Heart left ventricle (tissue), 16 donors: ENCODE data around the gene PHEX. TPM values are rescaled to one million over a fixed set of nuclear protein-coding genes. Genes with fewer than 3 reads are reported as not detected.

Experiments used
- ATAC-seq, 4 donors: fragments of 200-7000 bp; cut with Tn5 transposase; one replicate each; pipeline ENCODE4 v1.9.1; 2020 to 2022; ENCODE audit warnings: moderate library complexity in 4 of 4, mild to moderate bottlenecking in 3 of 4, moderate number of reproducible peaks in 1 of 4
- DNase-seq, 5 donors: peaks; one replicate each; pipeline ENCODE4 v3.0.0-alpha.2; 2020
- H3K27ac ChIP-seq, 12 donors: fragments of 200-600 bp; sonication (generic) in 4 of 12; one replicate each; pipeline versions ENCODE4 v1.5.0 to v1.8.0; 2016 to 2022; ENCODE audit warnings: mild to moderate bottlenecking in 2 of 12
- H3K27me3 ChIP-seq, 9 donors: fragments of 200-600 bp; sonication (generic) in 2 of 9; one replicate each; pipeline versions ENCODE4 v1.5.1 to v1.8.0; 2016 to 2022; ENCODE audit warnings: mild to moderate bottlenecking in 3 of 9
- H3K36me3 ChIP-seq, 9 donors: fragments of 200-600 bp; sonication (generic) in 2 of 9; one replicate each; pipeline versions ENCODE4 v1.5.0 to v1.8.0; 2018 to 2022; ENCODE audit warnings: mild to moderate bottlenecking in 2 of 9
- H3K4me1 ChIP-seq, 12 donors: fragments of 200-600 bp; sonication (generic) in 4 of 12; one replicate each; pipeline versions ENCODE4 v1.5.0 to v1.8.0; 2016 to 2022; ENCODE audit warnings: mild to moderate bottlenecking in 3 of 12
- H3K4me3 ChIP-seq, 12 donors: fragments of 200-600 bp; sonication (generic) in 4 of 12; one replicate each; pipeline versions ENCODE4 v1.5.0 to v1.8.0; 2017 to 2022; ENCODE audit warnings: mild to moderate bottlenecking in 9 of 12, moderate library complexity in 4 of 12
- H3K9me3 ChIP-seq, 12 donors: fragments of 200-600 bp; sonication (generic) in 4 of 12; one replicate each; pipeline versions ENCODE4 v1.5.0 to v1.8.0; 2016 to 2022; ENCODE audit warnings: mild to moderate bottlenecking in 1 of 12
- POLR2A ChIP-seq, 2 donors: fragments of 450-650 bp; IDR thresholded peaks; one replicate each; pipeline ENCODE4 v1.6.1; 2017; ENCODE audit warnings: antibody characterized with exemption in 2 of 2, mild to moderate bottlenecking in 2 of 2, moderate library complexity in 2 of 2
- WGBS, 4 donors: extraction: QIAGEN DNeasy Blood & Tissue Kit in 2 of 4; methylation state at CpG; one replicate each; pipeline versions ENCODE4 v1.1.5 to v1.1.7; 2013 to 2018; 5-methylcytosine and 5-hydroxymethylcytosine counted together
- intact Hi-C, 10 donors: fragments of 100-400 bp; cut with DNase I; formaldehyde crosslinking; loops; one replicate each; pipeline versions ENCODE4 v1.11.1 to v1.14.2; 2022
- polyA plus RNA-seq, 2 donors: library from polyadenylated mRNA; stranded (reverse); fragments of 200-250 nt; gene quantifications; one replicate each; pipeline ENCODE4 v1.2.3, GENCODE V29; 2013
- total RNA-seq, 9 donors: library from RNA; depleted of rRNA in 2 of 9; stranded (reverse); fragments of >200 nt in 2 of 9; fragmentation: NEBNext Ultra II Directional in 3 of 9; extraction: Animal tissue kit (Norgen Biotek cat#: 25700) in 3 of 9; gene quantifications; one replicate each; pipeline versions ENCODE4 v1.1.0 to v1.2.4, GENCODE V29; 2016 to 2023
- TF ChIP-seq, protein P1 (sequence below), 12 donors: fragments of 200-600 bp; sonication (generic) in 4 of 12; IDR thresholded peaks; one replicate each; pipeline versions ENCODE4 v1.5.0 to v1.8.0; 2018 to 2022; ENCODE audit warnings: antibody characterized with exemption in 12 of 12, mild to moderate bottlenecking in 5 of 12
- donor health status: ischemic (EF 13 %, LVEDD 7.1; RV severe dilation, severe dysfunction).
- donor health status: healthy with polysubstance abuse.
- donor health status: DM: no; HTN: yes; CAD: no.
- donor health status: DM: no; HTN: no; CAD: no.
- donor health status: ischemic (EF 25% LVEDD 6.9; RV normal size, moderate dysfunction).
- donor health status: ischemic (EF 25% LVEDD 5.7; RV mildly dilated, moderate dysfunction).
- donor health status: healthy.
- donor health status: DM: yes; HTN: yes; CAD: no.
- donor health status: ischemic (EF 35%, LVEDD 5.7; RV mildly dilated, moderate dysfunction).
- donor health status: nonischemic (EF 11% LVEDD 7.7; RV severe dilation, severe dysfunction).
- donor health status: DM: yes; HTN: yes; CAD: no.
- donor health status: PGD.
- donor health status: ischemic (EF 29% LVEDD 5.4; RV normal size, mild dysfunction).
- donor health status: nonischemic (EF 23%, LVEDD 6.1; RV moderate dilation, normal function).

Gene PHEX
- total and polyA plus RNA-seq, 11 donors = 0.01 to 0.53 (median 0.23) TPM; not detected in 5

DNA sequence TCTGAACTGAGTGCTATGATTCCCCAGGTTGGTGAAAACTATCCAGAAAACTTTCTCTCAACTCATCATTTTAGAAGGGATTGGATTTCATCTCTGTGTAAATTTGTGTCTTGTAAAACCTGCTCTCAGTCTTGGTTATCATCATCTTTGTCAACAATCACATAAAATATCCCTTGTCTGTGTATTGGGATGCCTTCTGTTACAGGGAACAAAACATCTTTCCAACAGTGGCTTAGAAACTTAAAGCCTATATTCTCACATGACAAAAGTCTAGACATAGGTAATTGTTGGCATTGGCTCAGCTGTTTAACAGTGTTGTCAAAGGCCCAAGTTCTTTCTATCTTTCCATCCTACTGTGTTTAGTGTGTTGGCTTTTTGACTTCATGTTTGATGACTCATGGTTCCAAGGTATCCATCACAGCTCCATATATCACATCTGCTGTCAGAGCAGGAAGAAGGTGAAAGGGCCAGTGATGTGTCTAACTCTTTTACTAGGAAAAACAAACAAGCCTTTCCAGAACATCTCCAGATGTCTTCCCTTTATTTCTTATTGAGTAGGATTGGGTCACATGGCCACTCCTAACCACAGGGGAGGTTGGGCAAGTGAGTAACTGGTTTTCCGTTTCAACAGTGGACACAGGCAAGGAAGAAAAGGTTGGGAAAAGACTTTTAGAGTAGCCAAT is 65.0 kb downstream of the PHEX start:
- ATAC-seq (no peak), DNase-seq (no peak)
- WGBS, 4 donors = 71 to 94% (median 79%) methylated on average over 1 of the region's 1 CpG
- Histone ChIP-seq H3K4me3 (no peak overlapping the region), H3K4me1 (no peaks in the 10 kb centered on the region), H3K9me3 (no peaks in the 10 kb centered on the region), H3K27ac (no peak overlapping the region), H3K36me3 (no peaks in the 10 kb centered on the region), H3K27me3 (no peaks in the 10 kb centered on the region)
- intact Hi-C loops = no loop called here
- TF ChIP-seq, protein P1, sequence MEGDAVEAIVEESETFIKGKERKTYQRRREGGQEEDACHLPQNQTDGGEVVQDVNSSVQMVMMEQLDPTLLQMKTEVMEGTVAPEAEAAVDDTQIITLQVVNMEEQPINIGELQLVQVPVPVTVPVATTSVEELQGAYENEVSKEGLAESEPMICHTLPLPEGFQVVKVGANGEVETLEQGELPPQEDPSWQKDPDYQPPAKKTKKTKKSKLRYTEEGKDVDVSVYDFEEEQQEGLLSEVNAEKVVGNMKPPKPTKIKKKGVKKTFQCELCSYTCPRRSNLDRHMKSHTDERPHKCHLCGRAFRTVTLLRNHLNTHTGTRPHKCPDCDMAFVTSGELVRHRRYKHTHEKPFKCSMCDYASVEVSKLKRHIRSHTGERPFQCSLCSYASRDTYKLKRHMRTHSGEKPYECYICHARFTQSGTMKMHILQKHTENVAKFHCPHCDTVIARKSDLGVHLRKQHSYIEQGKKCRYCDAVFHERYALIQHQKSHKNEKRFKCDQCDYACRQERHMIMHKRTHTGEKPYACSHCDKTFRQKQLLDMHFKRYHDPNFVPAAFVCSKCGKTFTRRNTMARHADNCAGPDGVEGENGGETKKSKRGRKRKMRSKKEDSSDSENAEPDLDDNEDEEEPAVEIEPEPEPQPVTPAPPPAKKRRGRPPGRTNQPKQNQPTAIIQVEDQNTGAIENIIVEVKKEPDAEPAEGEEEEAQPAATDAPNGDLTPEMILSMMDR (IDR thresholded peaks at IDR 0.05) = no peak

DNA sequence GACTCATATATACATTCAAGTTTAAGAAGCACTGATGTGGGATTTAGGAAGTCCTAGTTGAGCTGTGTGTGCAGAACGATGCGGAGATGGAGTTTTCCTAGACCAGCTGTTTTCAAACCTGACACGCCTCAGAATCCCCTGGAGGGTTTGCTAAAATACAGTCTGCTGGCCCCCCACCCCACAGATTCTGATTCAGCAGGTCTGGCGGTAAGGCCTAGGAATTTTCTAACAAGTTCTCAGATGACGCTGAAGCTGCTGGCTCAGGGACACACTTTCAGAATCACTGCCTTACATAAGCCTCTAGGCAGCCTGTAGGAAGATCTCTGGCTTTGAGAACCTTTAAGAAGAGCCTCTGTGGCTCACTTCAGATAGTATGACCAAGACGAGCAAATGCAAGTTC is 73.1 kb downstream of the PHEX start:
- TF ChIP-seq, protein P1 (IDR thresholded peaks at IDR 0.05) = no peak
- TF ChIP-seq POLR2A (IDR thresholded peaks at IDR 0.05) = no peak
- Histone ChIP-seq H3K4me3 (no peak overlapping the region), H3K4me1 (no peaks in the 10 kb centered on the region), H3K36me3 (no peaks in the 10 kb centered on the region), H3K9me3 (no peaks in the 10 kb centered on the region), H3K27ac (no peak overlapping the region), H3K27me3 (peaks cover 0 to 3% (median 0%) of the 10 kb centered on the region in 9 donors)
- peak in 1 of 4 donors; percentile 29 for ATAC-seq
- 61 to 78% (median 70%) methylated on average over 6 of the region's 6 CpGs for WGBS, 4 donors
- DNase-seq = no peak
- intact Hi-C loops = no loop called here

DNA sequence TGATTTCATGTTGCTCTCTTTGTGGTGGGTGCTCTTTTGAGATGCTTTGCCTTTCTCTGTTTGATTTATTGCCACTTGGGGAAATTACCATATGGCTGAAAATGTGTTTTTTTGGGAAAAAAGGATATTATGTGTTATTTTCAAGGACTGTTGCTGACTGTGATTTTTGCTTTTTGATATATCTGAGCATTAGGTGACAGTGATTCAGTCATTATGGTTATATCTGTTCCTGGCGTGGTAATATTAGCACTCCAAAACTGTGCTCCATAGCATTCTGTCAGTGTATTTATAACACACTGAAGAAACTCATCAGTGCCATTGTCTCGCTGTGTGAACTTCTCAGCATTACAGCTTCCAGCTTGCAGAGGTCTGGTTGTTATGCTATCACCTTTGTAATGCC is 73.8 kb downstream of the PHEX start:
- no peaks in the 10 kb centered on the region for H3K4me1 ChIP-seq
- TF ChIP-seq POLR2A (IDR thresholded peaks at IDR 0.05) = no peak
- TF ChIP-seq, protein P1 (IDR thresholded peaks at IDR 0.05) = no peak
- ATAC-seq (no peak), DNase-seq (no peak)
- no peak overlapping the region for H3K4me3 ChIP-seq
- H3K27ac ChIP-seq = no peak overlapping the region
- 58 to 77% (median 67%) methylated on average over 2 of the region's 2 CpGs for WGBS, 4 donors
- peaks cover 0 to 3% (median 0%) of the 10 kb centered on the region in 9 donors for H3K27me3 ChIP-seq
- H3K36me3 ChIP-seq = no peaks in the 10 kb centered on the region
- no peaks in the 10 kb centered on the region for H3K9me3 ChIP-seq
- intact Hi-C loops = no loop called here

DNA sequence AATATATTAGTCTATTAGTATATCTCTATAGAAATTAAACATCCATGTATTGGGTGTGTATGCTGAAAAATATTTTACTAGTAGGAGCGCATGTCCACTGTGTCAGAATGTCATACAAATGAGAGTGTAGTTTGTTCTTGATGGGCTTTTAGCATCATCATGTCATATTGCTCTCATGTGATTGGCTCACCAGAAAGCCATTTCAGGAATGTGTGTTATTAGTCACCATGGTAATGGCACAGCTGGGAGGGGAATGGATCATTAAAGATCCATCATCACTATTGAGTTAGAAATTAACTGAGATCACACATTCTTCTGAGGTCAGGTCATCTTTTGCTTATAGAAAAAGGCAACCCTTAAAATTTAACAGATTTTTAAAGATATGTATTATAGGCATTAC is 77.3 kb downstream of the PHEX start:
- ATAC-seq (no peak), DNase-seq (no peak)
- Histone ChIP-seq H3K9me3 (no peaks in the 10 kb centered on the region), H3K27me3 (peaks cover 0 to 3% (median 0%) of the 10 kb centered on the region in 9 donors), H3K4me1 (no peaks in the 10 kb centered on the region), H3K27ac (no peak overlapping the region), H3K36me3 (no peaks in the 10 kb centered on the region), H3K4me3 (no peak overlapping the region)
- TF ChIP-seq, protein P1 (IDR thresholded peaks at IDR 0.05) = no peak
- TF ChIP-seq POLR2A (IDR thresholded peaks at IDR 0.05) = no peak
- intact Hi-C loops = no loop called here
- 89 to 100% (median 95%) methylated on average over 1 of the region's 1 CpG for WGBS, 4 donors
